Measurements from ENCODE around the gene ATP9B. TPM values are rescaled to one million over a fixed set of nuclear protein-coding genes. Genes with fewer than 3 reads are reported as not detected.

Gene ATP9B
- total RNA-seq, 1 experiment from 2014 or later = 17.8 TPM

DNA sequence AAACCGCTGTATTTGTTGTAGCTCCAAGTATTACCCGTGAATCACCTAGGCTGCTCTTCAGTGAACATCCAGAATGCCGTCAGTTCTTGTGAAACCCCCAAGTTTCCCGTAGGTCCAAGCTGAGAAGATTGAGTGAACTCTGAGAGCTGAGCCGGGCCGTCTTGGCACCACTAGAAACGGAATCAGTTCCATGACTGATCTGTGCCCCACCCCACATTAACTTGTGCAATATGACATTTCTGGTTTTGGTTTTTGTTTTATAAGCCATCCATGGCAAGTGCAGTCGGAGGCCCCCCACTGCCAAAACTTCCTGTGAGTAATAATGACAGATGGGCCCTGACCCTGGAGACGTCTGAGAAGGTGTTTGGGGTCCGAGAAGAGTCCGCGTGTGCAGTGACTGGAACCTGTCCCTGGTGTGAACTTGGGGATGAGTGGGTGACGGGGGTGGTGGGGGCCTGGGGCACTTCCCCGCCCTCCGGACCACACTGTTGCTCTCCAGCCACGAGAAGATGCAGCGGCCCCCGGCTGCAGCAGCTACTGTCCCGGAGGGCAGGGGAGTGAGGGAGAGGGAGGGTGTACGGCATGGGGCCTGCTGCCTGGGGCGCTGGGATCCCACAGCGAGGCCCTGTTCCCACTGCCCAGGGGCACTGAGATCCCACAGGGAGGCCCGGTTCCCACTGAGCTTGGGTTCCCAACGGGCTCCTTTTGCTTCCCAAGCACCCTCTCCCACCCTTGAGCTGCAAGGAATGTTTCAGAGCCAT, 353.0 kb downstream of the ATP9B start:
- ATAC-seq = no peak
- BruUV-seq (replicated peaks) = no TSS peak
- Histone ChIP-seq H3K9me2 (ENCODE audit: insufficient read depth) (no peaks in the 10 kb centered on the region), H3K27me3 (ENCODE audit: insufficient read depth, low read length) (no peaks in the 10 kb centered on the region), H4K20me1 (ENCODE audit: insufficient read depth) (no peaks in the 10 kb centered on the region), H3K4me1 (ENCODE audit: control insufficient read depth in 1 of 2, insufficient read depth in 2 of 2, low read length in 2 of 2) (no peaks in the 10 kb centered on the region), H3K9ac (ENCODE audit: low read length) (no peak overlapping the region), H3K79me2 (ENCODE audit: insufficient read depth, low read length) (peaks cover 4% of the 10 kb centered on the region; the same call in 1 of the 2 replicates), H3K9me3 (ENCODE audit: control insufficient read depth in 1 of 2, insufficient read depth in 1 of 2, low read depth in 1 of 2, low read length in 2 of 2) (no peaks in the 10 kb centered on the region), H3K4me2 (ENCODE audit: low read length) (no peak overlapping the region), H2AFZ (ENCODE audit: low read depth, low read length, poor library complexity, severe bottlenecking) (no peak overlapping the region), H3K36me3 (ENCODE audit: control insufficient read depth in 1 of 2, insufficient read depth in 2 of 2, low read length in 2 of 2) (no peaks in the 10 kb centered on the region; a peak in 1 of 4 replicates), H3K4me3 (replicated peaks in 1 of 2; ENCODE audit: low read depth in 1 of 2, low read length in 2 of 2) (no peak overlapping the region), H3K27ac (ENCODE audit: low read depth, low read length) (no peak overlapping the region)
- ChIA-PET RAD21 (ENCODE audit: low non-redundant PET in 1 of 2, low total read pairs in 2 of 2, uncharacterized antibody in 2 of 2, unreplicated experiment in 2 of 2) (no interaction called here), CTCF (no interaction called here), POLR2A (no interaction called here)
- no peak for DNase-seq (ENCODE audit: low read depth, low spot score)
- intact Hi-C loops (cut with micrococcal nuclease) = no loop called here
- TF ChIP-seq TCF7L2 (IDR thresholded peaks at IDR 0.05; ENCODE audit: borderline replicate concordance, extremely low read depth, insufficient read depth, insufficient read length) (no peak), POLR2AphosphoS5 (IDR thresholded peaks at IDR 0.05; ENCODE audit: low read depth, low read length) (no peak), SP1 (IDR thresholded peaks at IDR 0.05; ENCODE audit: low read depth) (no peak)

DNA sequence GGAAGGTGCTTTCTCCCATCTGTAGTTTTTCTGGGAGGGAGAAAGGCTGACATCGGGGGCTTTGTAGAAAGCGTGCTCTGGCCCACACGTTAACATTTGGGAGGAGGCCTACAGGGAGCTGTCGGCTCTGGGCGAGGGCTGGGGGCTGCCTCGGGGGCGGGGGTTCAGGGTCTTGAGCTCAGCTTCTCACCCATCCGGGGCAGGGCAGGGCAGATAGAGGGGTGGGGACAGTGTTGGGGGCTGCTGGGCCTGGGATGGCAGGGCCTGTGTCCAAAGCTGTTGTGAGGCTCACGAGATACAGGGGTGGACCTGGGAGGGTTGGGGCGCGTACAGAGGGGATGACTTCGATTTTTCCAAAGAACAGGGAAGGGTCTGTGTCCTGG, 353.6 kb downstream of the ATP9B start:
- no peaks in the 10 kb centered on the region; a peak in 1 of 4 replicates for H3K36me3 ChIP-seq (ENCODE audit: control insufficient read depth in 1 of 2, insufficient read depth in 2 of 2, low read length in 2 of 2)
- H4K20me1 ChIP-seq (ENCODE audit: insufficient read depth) = no peaks in the 10 kb centered on the region
- RAD21 ChIA-PET (ENCODE audit: low non-redundant PET in 1 of 2, low total read pairs in 2 of 2, uncharacterized antibody in 2 of 2, unreplicated experiment in 2 of 2) = no interaction called here
- POLR2A ChIA-PET = no interaction called here
- ATAC-seq (no peak), DNase-seq (ENCODE audit: low read depth, low spot score) (no peak)
- CTCF ChIA-PET = no interaction called here
- no peak overlapping the region for H3K4me2 ChIP-seq (ENCODE audit: low read length)
- no TSS peak for BruUV-seq (replicated peaks)
- H3K79me2 ChIP-seq (ENCODE audit: insufficient read depth, low read length) = peaks cover 4% of the 10 kb centered on the region; the same call in 1 of the 2 replicates
- no peak overlapping the region for H2AFZ ChIP-seq (ENCODE audit: low read depth, low read length, poor library complexity, severe bottlenecking)
- no peaks in the 10 kb centered on the region for H3K4me1 ChIP-seq (ENCODE audit: control insufficient read depth in 1 of 2, insufficient read depth in 2 of 2, low read length in 2 of 2)
- H3K9me2 ChIP-seq (ENCODE audit: insufficient read depth) = no peaks in the 10 kb centered on the region
- no peak overlapping the region for H3K27ac ChIP-seq (ENCODE audit: low read depth, low read length)
- no peaks in the 10 kb centered on the region for H3K9me3 ChIP-seq (ENCODE audit: control insufficient read depth in 1 of 2, insufficient read depth in 1 of 2, low read depth in 1 of 2, low read length in 2 of 2)
- intact Hi-C loops (cut with micrococcal nuclease) = no loop called here
- TF ChIP-seq SP1 (IDR thresholded peaks at IDR 0.05; ENCODE audit: low read depth) (no peak), ELF1 (IDR thresholded peaks at IDR 0.05; ENCODE audit: borderline replicate concordance, low read depth) (no peak), ZFX (IDR thresholded peaks at IDR 0.05) (no peak), FOSL1 (IDR thresholded peaks at IDR 0.05; ENCODE audit: low read depth) (no peak), SIN3A (IDR thresholded peaks at IDR 0.05; ENCODE audit: low read depth) (no peak), POLR2AphosphoS5 (IDR thresholded peaks at IDR 0.05; ENCODE audit: low read depth, low read length) (no peak), CBX3 (IDR thresholded peaks at IDR 0.05; ENCODE audit: low read depth) (no peak), YY1 (IDR thresholded peaks at IDR 0.05; ENCODE audit: extremely low read depth, insufficient replicate concordance, low read depth, low read length) (no peak), EGR1 (IDR thresholded peaks at IDR 0.05; ENCODE audit: low read depth) (no peak)
- TF ChIP-seq, protein P1, sequence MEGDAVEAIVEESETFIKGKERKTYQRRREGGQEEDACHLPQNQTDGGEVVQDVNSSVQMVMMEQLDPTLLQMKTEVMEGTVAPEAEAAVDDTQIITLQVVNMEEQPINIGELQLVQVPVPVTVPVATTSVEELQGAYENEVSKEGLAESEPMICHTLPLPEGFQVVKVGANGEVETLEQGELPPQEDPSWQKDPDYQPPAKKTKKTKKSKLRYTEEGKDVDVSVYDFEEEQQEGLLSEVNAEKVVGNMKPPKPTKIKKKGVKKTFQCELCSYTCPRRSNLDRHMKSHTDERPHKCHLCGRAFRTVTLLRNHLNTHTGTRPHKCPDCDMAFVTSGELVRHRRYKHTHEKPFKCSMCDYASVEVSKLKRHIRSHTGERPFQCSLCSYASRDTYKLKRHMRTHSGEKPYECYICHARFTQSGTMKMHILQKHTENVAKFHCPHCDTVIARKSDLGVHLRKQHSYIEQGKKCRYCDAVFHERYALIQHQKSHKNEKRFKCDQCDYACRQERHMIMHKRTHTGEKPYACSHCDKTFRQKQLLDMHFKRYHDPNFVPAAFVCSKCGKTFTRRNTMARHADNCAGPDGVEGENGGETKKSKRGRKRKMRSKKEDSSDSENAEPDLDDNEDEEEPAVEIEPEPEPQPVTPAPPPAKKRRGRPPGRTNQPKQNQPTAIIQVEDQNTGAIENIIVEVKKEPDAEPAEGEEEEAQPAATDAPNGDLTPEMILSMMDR (IDR thresholded peaks at IDR 0.05 in 2 of 3, conservative IDR thresholded peaks at IDR 0.05 in 1 of 3; ENCODE audit: borderline replicate concordance in 1 of 3, insufficient read depth in 1 of 3, low read depth in 2 of 3, low read length in 2 of 3) = no peak
- no peak overlapping the region for H3K4me3 ChIP-seq (replicated peaks in 1 of 2; ENCODE audit: low read depth in 1 of 2, low read length in 2 of 2)
- H3K27me3 ChIP-seq (ENCODE audit: insufficient read depth, low read length) = no peaks in the 10 kb centered on the region
- no peak overlapping the region for H3K9ac ChIP-seq (ENCODE audit: low read length)

Data from HCT116 (cell line).